Measurements from ENCODE around the gene COL8A1.

DNA sequence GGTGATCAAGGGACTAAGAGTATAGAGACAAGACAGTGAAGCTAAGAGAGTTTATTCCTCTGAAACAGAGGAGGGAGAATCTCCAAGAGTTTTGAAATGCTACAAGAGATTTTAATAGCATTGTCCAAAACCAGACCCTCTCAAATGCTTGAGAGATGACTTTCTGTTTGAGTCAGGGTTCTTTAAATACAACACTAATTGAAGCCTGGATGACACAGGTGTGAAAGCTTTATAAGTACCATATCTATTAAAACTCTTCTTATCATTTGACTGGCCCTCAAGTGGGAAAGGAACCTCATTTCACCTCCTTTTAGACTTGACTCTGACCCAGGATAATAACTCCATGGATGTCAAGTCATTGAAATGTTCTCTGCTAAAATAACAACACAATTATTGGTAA, 5.6 kb downstream of the COL8A1 start:
- TF ChIP-seq YY1 (IDR thresholded peaks at IDR 0.05; ENCODE audit: low read depth) (no peak), EGR1 (IDR thresholded peaks at IDR 0.05) (no peak)
